Measurements from ENCODE around the gene ARSK. TPM values are rescaled to one million over a fixed set of nuclear protein-coding genes. Genes with fewer than 3 reads are reported as not detected.

ARSK gene
- total RNA-seq, 1 experiment from 2014 or later, result 6.0 TPM

DNA sequence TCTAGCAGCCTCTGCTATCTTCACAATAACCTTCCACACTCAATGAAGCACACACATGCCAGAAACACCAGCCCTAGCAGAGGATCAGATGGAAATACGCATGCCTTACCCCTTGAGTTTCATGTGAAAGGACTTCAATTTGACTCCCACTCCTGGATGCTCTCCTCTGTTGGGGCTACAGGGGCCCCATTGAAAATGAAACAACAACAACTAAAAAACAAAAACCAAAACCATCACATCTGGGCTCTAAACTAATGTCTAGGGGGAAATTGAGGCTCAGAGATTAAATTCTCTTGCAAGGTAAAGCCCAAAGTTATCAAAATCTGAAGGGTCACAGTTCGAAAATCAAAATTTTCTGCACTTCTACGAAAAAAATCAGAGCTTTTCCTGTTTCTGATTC, 83.7 kb downstream of the ARSK start:
- BruUV-seq (replicated peaks), result no TSS peak
- CTCF ChIA-PET, result no interaction called here

DNA sequence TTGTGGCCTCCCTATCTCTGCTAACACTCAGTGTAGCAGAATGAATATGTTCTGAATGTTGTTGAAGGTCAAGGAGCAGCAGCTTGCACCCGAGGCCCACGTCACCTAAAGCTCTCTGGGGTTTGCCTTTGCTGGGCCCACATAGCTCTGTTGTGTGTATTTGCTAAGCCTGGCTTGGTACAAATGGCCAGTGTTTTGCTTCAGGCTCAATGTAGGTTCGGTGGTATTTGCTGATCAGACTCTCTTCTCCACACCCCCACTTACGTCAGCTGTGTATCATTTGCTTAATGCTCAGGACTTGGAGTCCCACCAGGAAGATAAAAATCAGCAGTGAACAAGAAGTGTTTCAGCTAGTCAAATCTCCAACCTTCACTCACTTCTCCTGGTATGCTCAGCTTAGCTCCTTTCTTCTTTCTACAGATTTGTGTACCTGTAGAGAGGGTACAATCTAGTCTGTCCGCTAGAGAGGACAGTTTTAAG, 86.9 kb downstream of the ARSK start:
- H3K36me3 ChIP-seq (ENCODE audit: insufficient read depth, low read length, poor library complexity, severe bottlenecking), result no peaks in the 10 kb centered on the region
- H3K9me3 ChIP-seq (ENCODE audit: low read depth, low read length, poor library complexity, severe bottlenecking), result no peaks in the 10 kb centered on the region
- intact Hi-C loops (cut with micrococcal nuclease; ENCODE audit: unreplicated experiment), result loop anchor here (5.0 to 10.0 kb wide), 4 partner anchors 141 to 963 kb away; partner anchors contain the start of gene MCTP1
- no peak for DNase-seq (ENCODE audit: low spot score)
- no peak overlapping the region for H3K27ac ChIP-seq (ENCODE audit: low read depth, low read length, poor library complexity, severe bottlenecking)
- TF ChIP-seq, protein P1, sequence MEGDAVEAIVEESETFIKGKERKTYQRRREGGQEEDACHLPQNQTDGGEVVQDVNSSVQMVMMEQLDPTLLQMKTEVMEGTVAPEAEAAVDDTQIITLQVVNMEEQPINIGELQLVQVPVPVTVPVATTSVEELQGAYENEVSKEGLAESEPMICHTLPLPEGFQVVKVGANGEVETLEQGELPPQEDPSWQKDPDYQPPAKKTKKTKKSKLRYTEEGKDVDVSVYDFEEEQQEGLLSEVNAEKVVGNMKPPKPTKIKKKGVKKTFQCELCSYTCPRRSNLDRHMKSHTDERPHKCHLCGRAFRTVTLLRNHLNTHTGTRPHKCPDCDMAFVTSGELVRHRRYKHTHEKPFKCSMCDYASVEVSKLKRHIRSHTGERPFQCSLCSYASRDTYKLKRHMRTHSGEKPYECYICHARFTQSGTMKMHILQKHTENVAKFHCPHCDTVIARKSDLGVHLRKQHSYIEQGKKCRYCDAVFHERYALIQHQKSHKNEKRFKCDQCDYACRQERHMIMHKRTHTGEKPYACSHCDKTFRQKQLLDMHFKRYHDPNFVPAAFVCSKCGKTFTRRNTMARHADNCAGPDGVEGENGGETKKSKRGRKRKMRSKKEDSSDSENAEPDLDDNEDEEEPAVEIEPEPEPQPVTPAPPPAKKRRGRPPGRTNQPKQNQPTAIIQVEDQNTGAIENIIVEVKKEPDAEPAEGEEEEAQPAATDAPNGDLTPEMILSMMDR (conservative IDR thresholded peaks at IDR 0.05; ENCODE audit: low read depth, low read length), result no peak
- no peak for TF ChIP-seq EZH2 (IDR thresholded peaks at IDR 0.05; ENCODE audit: borderline replicate concordance, low read depth, low read length, poor library complexity, severe bottlenecking)
- H3K27me3 ChIP-seq (replicated peaks; ENCODE audit: insufficient read depth, low read depth, low read length, poor library complexity), result no peaks in the 10 kb centered on the region
- H3K4me1 ChIP-seq (ENCODE audit: insufficient read depth, low read length, poor library complexity, severe bottlenecking), result no peaks in the 10 kb centered on the region
- BruUV-seq (replicated peaks), result no TSS peak
- ChIA-PET POLR2A (ENCODE audit: low non-redundant PET) (no interaction called here), CTCF (no interaction called here)
- H3K4me3 ChIP-seq (ENCODE audit: low read depth, low read length, poor library complexity, severe bottlenecking), result no peak overlapping the region

More for the DNA sequence above, 83.7 kb downstream of the ARSK start:
- POLR2A ChIA-PET (ENCODE audit: low non-redundant PET), result no interaction called here
- H3K4me1 ChIP-seq (ENCODE audit: insufficient read depth, low read length, poor library complexity, severe bottlenecking), result no peaks in the 10 kb centered on the region
- H3K27ac ChIP-seq (ENCODE audit: low read depth, low read length, poor library complexity, severe bottlenecking), result no peak overlapping the region
- H3K9me3 ChIP-seq (ENCODE audit: low read depth, low read length, poor library complexity, severe bottlenecking), result no peaks in the 10 kb centered on the region
- H3K4me3 ChIP-seq (ENCODE audit: low read depth, low read length, poor library complexity, severe bottlenecking), result no peak overlapping the region
- intact Hi-C loops (cut with micrococcal nuclease; ENCODE audit: unreplicated experiment), result no loop called here
- no peaks in the 10 kb centered on the region for H3K36me3 ChIP-seq (ENCODE audit: insufficient read depth, low read length, poor library complexity, severe bottlenecking)
- no peak for TF ChIP-seq EZH2 (IDR thresholded peaks at IDR 0.05; ENCODE audit: borderline replicate concordance, low read depth, low read length, poor library complexity, severe bottlenecking)
- TF ChIP-seq, protein P1 (conservative IDR thresholded peaks at IDR 0.05; ENCODE audit: low read depth, low read length), result no peak
- no peaks in the 10 kb centered on the region for H3K27me3 ChIP-seq (replicated peaks; ENCODE audit: insufficient read depth, low read depth, low read length, poor library complexity)
- no peak for DNase-seq (ENCODE audit: low spot score)

DNA sequence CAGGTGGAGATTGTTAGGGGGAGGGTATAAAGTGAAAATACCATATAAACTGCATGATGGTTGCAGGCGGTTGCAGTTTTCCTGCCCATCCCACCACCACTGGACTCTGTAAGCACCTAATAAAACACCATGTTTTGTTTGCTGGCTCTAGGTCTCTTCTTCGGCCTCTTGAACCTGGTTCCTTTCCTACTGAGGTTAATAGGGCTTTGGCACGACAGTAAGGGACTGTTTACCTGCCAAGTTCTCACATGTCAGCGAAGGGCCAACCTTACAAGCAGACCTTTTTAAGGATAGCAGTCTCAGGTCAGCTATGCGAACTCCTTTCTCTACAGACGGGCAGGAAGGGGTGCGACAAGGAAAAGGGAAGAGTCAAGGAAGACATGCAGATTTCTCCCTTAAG, 88.3 kb downstream of the ARSK start:
- DNase-seq (ENCODE audit: low spot score), result no peak
- no TSS peak for BruUV-seq (replicated peaks)
- TF ChIP-seq, protein P1 (conservative IDR thresholded peaks at IDR 0.05; ENCODE audit: low read depth, low read length), result no peak
- TF ChIP-seq EZH2 (IDR thresholded peaks at IDR 0.05; ENCODE audit: borderline replicate concordance, low read depth, low read length, poor library complexity, severe bottlenecking), result no peak
- intact Hi-C loops (cut with micrococcal nuclease; ENCODE audit: unreplicated experiment), result loop anchor here (5.0 to 10.0 kb wide), 4 partner anchors 139 to 962 kb away; partner anchors contain the start of gene MCTP1
- H3K27me3 ChIP-seq (replicated peaks; ENCODE audit: insufficient read depth, low read depth, low read length, poor library complexity), result no peaks in the 10 kb centered on the region
- ChIA-PET CTCF (interaction anchor here (1.0 kb wide), 1 partner anchor 9 kb away, joined by 3 read pairs; no protein-coding TSS in a partner anchor), POLR2A (ENCODE audit: low non-redundant PET) (no interaction called here)
- no peak overlapping the region for H3K27ac ChIP-seq (ENCODE audit: low read depth, low read length, poor library complexity, severe bottlenecking)
- H3K36me3 ChIP-seq (ENCODE audit: insufficient read depth, low read length, poor library complexity, severe bottlenecking), result no peaks in the 10 kb centered on the region
- no peak overlapping the region for H3K4me3 ChIP-seq (ENCODE audit: low read depth, low read length, poor library complexity, severe bottlenecking)
- H3K9me3 ChIP-seq (ENCODE audit: low read depth, low read length, poor library complexity, severe bottlenecking), result no peaks in the 10 kb centered on the region
- no peaks in the 10 kb centered on the region for H3K4me1 ChIP-seq (ENCODE audit: insufficient read depth, low read length, poor library complexity, severe bottlenecking)
